GM12865 (cell line): ENCODE data around the gene CDH13.

ENCODE experiments used
- DNase-seq: peaks from one replicate; pipeline ENCODE4 v3.0.0; 2010; ENCODE audit warnings: low read depth
- H3K4me3 ChIP-seq: 2 replicates; pipeline ENCODE4 v1.5.1; 2011; ENCODE audit warnings: mild to moderate bottlenecking, low read depth, low read length, control low read depth
- TF ChIP-seq, protein P1 (sequence below): IDR thresholded peaks from 2 replicates; pipeline ENCODE4 v1.5.1; 2011; ENCODE audit warnings: low read length, control low read depth, low read depth, inconsistent platforms; ENCODE audit not compliant: insufficient read depth; ENCODE audit errors: missing control alignments

CDH13 gene

DNA sequence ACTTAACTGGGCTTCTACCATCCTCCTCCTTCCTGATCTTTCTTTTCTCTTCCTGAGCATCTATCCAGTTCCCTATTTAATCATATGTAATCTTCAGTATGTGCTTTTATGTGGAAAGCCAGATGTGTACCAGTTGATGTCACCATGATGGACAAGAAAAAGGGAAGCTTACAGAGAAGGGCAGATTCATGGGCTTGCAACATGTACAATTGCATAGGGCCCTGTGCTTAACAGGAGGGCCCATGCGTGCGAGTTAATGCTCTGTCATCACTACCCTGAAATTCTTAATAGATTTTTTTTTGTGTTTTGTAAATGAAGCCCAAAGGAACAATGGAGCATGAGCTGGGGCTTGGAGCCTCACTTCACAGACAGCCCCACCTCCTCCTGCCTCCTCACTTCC lies 124.3 kb downstream of the CDH13 start:
- no peak for DNase-seq
- TF ChIP-seq, protein P1, sequence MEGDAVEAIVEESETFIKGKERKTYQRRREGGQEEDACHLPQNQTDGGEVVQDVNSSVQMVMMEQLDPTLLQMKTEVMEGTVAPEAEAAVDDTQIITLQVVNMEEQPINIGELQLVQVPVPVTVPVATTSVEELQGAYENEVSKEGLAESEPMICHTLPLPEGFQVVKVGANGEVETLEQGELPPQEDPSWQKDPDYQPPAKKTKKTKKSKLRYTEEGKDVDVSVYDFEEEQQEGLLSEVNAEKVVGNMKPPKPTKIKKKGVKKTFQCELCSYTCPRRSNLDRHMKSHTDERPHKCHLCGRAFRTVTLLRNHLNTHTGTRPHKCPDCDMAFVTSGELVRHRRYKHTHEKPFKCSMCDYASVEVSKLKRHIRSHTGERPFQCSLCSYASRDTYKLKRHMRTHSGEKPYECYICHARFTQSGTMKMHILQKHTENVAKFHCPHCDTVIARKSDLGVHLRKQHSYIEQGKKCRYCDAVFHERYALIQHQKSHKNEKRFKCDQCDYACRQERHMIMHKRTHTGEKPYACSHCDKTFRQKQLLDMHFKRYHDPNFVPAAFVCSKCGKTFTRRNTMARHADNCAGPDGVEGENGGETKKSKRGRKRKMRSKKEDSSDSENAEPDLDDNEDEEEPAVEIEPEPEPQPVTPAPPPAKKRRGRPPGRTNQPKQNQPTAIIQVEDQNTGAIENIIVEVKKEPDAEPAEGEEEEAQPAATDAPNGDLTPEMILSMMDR, result no peak
- no peak overlapping the region for H3K4me3 ChIP-seq

GRCh38 chr16:82752172-82752571 lies 125.4 kb downstream of the CDH13 start:
- DNase-seq, result no peak
- no peak overlapping the region for H3K4me3 ChIP-seq
- TF ChIP-seq, protein P1, result no peak

GRCh38 chr16:82753821-82754220 lies 127.1 kb downstream of the CDH13 start:
- H3K4me3 ChIP-seq, result no peak overlapping the region
- TF ChIP-seq, protein P1, result no peak
- DNase-seq, result no peak

DNA sequence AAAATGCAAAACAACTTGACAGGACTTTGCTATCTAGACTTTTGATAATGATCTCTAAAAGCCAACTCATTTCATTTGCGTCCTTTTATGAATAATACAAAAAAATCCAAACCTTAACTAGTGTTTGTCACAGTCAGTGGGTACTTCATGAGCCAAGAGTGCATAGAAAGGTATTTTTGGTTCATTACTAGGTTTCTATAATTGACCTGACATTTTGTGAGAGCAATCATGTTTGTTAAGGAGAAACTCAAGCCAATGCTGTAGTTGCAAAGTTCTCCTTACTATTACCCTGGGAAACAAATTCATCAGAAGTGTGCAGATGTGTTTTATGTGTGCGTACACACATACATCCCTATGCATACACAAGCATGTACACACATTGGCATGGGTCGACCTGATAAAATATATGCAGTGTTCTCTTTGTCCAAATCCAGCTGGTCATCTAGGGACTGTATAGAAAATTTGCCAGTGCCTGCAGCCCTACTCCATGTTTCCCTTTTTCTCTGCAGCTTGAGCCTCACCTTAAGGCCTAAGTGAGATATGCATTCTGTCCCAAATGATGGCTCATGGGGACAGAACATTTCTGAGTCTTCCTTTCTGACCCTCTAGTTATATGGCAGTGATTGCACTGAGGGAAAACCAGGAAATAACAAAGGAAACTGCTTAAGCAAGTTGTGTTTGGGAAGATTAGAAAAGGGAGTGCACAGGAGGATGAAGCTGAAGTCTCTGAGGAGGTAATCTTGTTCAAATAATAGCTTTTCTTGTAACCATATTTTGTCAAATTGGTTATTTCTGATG lies 128.1 kb downstream of the CDH13 start:
- TF ChIP-seq, protein P1, result no peak
- H3K4me3 ChIP-seq, result no peak overlapping the region
- no peak for DNase-seq

DNA sequence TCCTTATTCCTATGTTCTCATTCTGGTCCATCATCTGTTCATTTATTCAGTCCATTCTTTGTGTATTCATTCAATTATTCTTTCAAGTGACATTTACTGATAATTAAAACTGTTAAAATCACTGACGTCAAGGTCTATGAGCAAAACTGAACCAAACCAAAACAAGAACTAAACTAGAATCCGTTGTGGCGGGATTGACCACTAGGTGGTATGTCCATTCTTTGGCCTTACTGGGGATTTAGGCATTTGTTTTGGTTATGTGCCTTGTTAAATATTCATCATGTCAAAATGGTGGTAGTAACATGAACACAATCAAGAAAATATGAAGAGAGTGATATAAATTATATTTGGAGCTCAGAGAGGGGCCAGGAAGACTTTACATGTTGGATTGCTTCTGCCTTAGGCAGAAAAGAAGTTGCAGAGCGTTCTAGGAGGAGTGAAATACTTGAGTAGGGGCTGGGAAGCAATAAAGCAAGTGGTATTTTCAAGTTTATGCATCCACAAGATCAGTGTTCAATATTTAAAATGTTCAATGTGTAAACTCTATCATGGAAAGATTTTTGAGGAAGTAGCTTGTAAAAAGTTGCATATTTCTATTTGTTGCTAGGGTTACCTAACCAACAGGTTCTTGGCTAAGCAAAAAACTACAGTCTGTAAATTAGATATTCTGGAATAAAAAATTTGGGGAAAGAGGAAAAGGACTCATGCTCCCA lies 129.0 kb downstream of the CDH13 start:
- no peak for DNase-seq
- H3K4me3 ChIP-seq, result no peak overlapping the region
- TF ChIP-seq, protein P1, result no peak

- H3K4me3 ChIP-seq, result no peak overlapping the region
- TF ChIP-seq, protein P1, result no peak
- DNase-seq, result no peak
These were observed 129.5 kb downstream of the CDH13 start for GRCh38 chr16:82756283-82756599.

DNA sequence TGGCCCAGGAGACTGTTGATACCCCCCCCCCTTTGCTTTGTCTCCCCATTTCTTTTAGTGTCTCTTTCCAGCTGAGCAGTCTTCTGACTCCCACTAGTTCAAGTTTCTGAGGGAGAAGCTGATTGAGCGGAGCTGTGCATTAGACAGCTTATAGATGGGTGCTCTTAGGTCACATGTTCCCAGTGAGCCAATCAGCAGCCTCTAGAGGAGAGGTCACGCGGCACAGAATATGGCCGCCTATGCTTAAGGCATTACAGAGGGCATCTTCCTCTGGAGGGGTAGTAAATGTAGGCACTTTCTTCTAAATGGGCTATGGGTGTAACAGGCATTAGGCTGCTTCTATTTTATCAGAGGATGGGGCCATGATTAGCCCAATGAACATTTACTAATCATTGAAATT lies 131.6 kb downstream of the CDH13 start:
- TF ChIP-seq, protein P1, result no peak
- no peak for DNase-seq
- no peak overlapping the region for H3K4me3 ChIP-seq
